B cell (primary cell): ENCODE data around the gene ANKRD10. TPM values are rescaled to one million over a fixed set of nuclear protein-coding genes. Genes with fewer than 3 reads are reported as not detected.

Experiments used
- ATAC-seq: fragments of 200-7000 bp; cut with Tn5 transposase; one replicate; pipeline ENCODE4 v1.10.0; 2021; ENCODE audit warnings: low read depth, mild to moderate bottlenecking, moderate number of reproducible peaks, moderate library complexity
- CTCF ChIA-PET: fragments of 350-600 bp; sonication (Branson Sonifier 250); formaldehyde crosslinking; loops from one replicate; lab custom pipeline; 2021; ENCODE audit warnings: antibody characterized with exemption, inconsistent platforms; lab: Charles Lee
- POLR2A ChIA-PET: fragments of 350-600 bp; sonication (Branson Sonifier 250); formaldehyde crosslinking; loops from one replicate; lab custom pipeline; 2021; ENCODE audit warnings: antibody characterized with exemption; lab: Charles Lee
- DNase-seq: peaks from one replicate; pipeline ENCODE4 v3.0.0; 2013
- H2AFZ ChIP-seq: 2 replicates; pipeline ENCODE4 v1.6.1; 2012; ENCODE audit warnings: mild to moderate bottlenecking, low read depth, low read length; ENCODE audit not compliant: insufficient read depth, poor library complexity, severe bottlenecking
- H3K27ac ChIP-seq, 2 donors: 1 replicate in 1 of 2; 2 replicates in 1 of 2; pipeline ENCODE4 v1.5.1; 2012 to 2013; ENCODE audit warnings: low read length in 2 of 2, mild to moderate bottlenecking in 2 of 2, moderate library complexity in 1 of 2
- H3K27me3 ChIP-seq, 4 experiments: fragments of 200-600 bp in 1 of 4; sonication (generic) in 1 of 4; replicated peaks in 1 of 4; 1 replicate in 2 of 4; 2 replicates in 2 of 4; pipeline versions ENCODE4 v1.6.1 to v1.7.0; 2013 to 2016; ENCODE audit warnings: low read length in 3 of 4, mild to moderate bottlenecking in 2 of 4, mixed read lengths in 1 of 4, moderate library complexity in 1 of 4; ENCODE audit not compliant: insufficient read depth in 4 of 4, control insufficient read depth in 3 of 4; ENCODE audit errors: control extremely low read depth in 1 of 4
- H3K36me3 ChIP-seq, 2 experiments: replicated peaks in 1 of 2; 1 replicate in 1 of 2; 2 replicates in 1 of 2; pipeline versions ENCODE4 v1.6.1 to v1.7.1; 2013; ENCODE audit warnings: low read length in 1 of 2; ENCODE audit not compliant: insufficient read depth in 2 of 2, control insufficient read depth in 1 of 2; ENCODE audit errors: control extremely low read depth in 1 of 2, extremely low read depth in 1 of 2
- H3K4me1 ChIP-seq, 2 donors: fragments of 200-600 bp in 1 of 2; sonication (generic) in 1 of 2; 1 replicate in 1 of 2; 2 replicates in 1 of 2; pipeline versions ENCODE4 v1.5.1 to v1.6.1; 2013 to 2017; ENCODE audit warnings: low read length in 2 of 2; ENCODE audit not compliant: control insufficient read depth in 2 of 2, insufficient read depth in 2 of 2
- H3K4me2 ChIP-seq: replicated peaks from 2 replicates; pipeline ENCODE3; 2012; ENCODE audit warnings: mild to moderate bottlenecking, low read depth, low read length; ENCODE audit not compliant: poor library complexity, severe bottlenecking
- H3K4me3 ChIP-seq, 5 experiments: fragments of 200-600 bp in 1 of 5; sonication (generic) in 1 of 5; 1 replicate in 3 of 5; 2 replicates in 2 of 5; pipeline versions ENCODE4 v1.5.1 to v1.7.0; 2011 to 2016; ENCODE audit warnings: low read length in 4 of 5, mild to moderate bottlenecking in 4 of 5, low read depth in 2 of 5, control low read depth in 1 of 5, moderate library complexity in 1 of 5; ENCODE audit not compliant: insufficient read depth in 1 of 5; ENCODE audit errors: control extremely low read depth in 1 of 5, extremely low read depth in 1 of 5
- H3K79me2 ChIP-seq: fragments of 200-600 bp; sonication (generic); one replicate; pipeline ENCODE4 v1.6.0; 2016; ENCODE audit warnings: low read length; ENCODE audit not compliant: control insufficient read depth, insufficient read depth
- H3K9ac ChIP-seq: fragments of 200-600 bp; sonication (generic); 2 replicates; pipeline ENCODE4 v1.6.1; 2017; ENCODE audit warnings: mild to moderate bottlenecking, low read length, moderate library complexity
- H3K9me3 ChIP-seq, 3 donors: one replicate each; pipeline versions ENCODE4 v1.6.1 to v1.7.1; 2013; ENCODE audit warnings: low read length in 2 of 3; ENCODE audit not compliant: control insufficient read depth in 2 of 3, insufficient read depth in 1 of 3; ENCODE audit errors: control extremely low read depth in 1 of 3
- H4K20me1 ChIP-seq: 2 replicates; pipeline ENCODE4 v1.6.0; 2012; ENCODE audit warnings: mild to moderate bottlenecking, low read length; ENCODE audit not compliant: insufficient read depth, control insufficient read depth, poor library complexity, severe bottlenecking
- H3K27ac Mint-ChIP-seq: one replicate; pipeline ENCODE4 v1.8.0; 2021; ENCODE audit warnings: mixed read lengths
- H3K27me3 Mint-ChIP-seq: one replicate; pipeline ENCODE4 v1.8.0; 2021; ENCODE audit warnings: mixed read lengths
- H3K4me1 Mint-ChIP-seq: one replicate; pipeline ENCODE4 v1.8.0; 2021; ENCODE audit warnings: mixed read lengths
- H3K4me3 Mint-ChIP-seq: one replicate; pipeline ENCODE4 v1.8.0; 2021; ENCODE audit warnings: mixed read lengths
- H3K9me3 Mint-ChIP-seq: one replicate; pipeline ENCODE4 v1.8.0; 2022; ENCODE audit warnings: mixed read lengths; ENCODE audit not compliant: insufficient read depth
- EZH2 ChIP-seq: IDR thresholded peaks from 2 replicates; pipeline ENCODE4 v1.6.1; 2012; ENCODE audit warnings: borderline replicate concordance, low read depth, mild to moderate bottlenecking, moderate library complexity, low read length; ENCODE audit not compliant: insufficient read depth, poor library complexity, severe bottlenecking
- WGBS: methylation state at CpG from one replicate; pipeline ENCODE4 v1.1.5; 2013; ENCODE audit warnings: missing lambda C conversion rate; ENCODE audit not compliant: insufficient coverage; 5-methylcytosine and 5-hydroxymethylcytosine counted together
- intact Hi-C: fragments of 100-400 bp; cut with micrococcal nuclease; formaldehyde crosslinking; loops from one replicate; pipeline ENCODE4 v1.10.0; 2022
- polyA plus RNA-seq: library from polyadenylated mRNA; depleted of rRNA; stranded (reverse); fragments of >200 nt; gene quantifications from 2 replicates; pipeline ENCODE4 v1.2.3, GENCODE V29; 2012
- total RNA-seq, 2 donors: library from RNA; stranded (reverse); fragments of 120-200 nt in 1 of 2; gene quantifications; 1 replicate in 1 of 2; 2 replicates in 1 of 2; pipeline versions ENCODE4 v1.2.3 to v1.2.4, GENCODE V29; 2013 to 2022
- TF ChIP-seq, protein P1 (sequence below): fragments of 200-600 bp; IDR thresholded peaks from one replicate; pipeline ENCODE4 v1.8.0; 2022; ENCODE audit warnings: antibody characterized with exemption, mild to moderate bottlenecking

ANKRD10 gene
- total and polyA plus RNA-seq, 2 donors (not counting 1 experiment from before 2014, with no cell fraction given): 142 to 256 TPM

DNA sequence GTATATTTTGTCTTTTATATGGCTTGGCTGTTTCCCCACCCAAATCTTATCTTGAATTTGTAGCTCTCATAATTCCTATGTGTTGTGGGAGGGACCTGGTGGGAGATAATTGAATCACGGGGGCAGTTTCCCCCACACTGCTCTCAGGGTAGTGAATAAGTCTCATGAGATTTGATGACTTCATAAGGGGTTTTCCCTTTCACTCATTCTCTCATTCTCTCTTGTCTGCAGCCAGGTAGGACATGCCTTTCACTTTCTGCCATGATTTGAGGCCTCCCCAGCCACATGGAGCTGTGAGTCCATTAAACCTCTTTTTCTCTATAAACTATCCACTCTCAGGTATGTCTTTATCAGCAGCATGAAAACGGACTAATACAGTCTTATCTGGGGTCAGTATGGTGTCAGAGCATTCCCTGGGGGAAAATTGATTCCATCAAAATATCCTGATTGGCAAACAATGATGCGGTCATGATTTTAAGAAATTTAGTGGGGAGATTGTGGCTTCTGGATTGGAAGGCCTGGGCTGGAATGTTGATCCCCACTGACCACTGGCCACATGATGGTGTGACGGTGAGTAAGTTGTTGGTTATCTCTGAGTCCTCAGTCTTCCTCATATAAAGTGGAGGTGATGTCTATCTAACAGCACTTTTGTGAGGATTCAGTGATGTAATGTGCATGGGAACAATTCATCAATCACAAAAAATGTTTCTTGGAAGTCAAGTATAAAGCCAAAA is 27.5 kb upstream of the ANKRD10 start:
- Histone ChIP-seq H3K27ac (no peak overlapping the region), H2AFZ (no peak overlapping the region), H3K4me3 (no peak overlapping the region), H3K79me2 (no peaks in the 10 kb centered on the region), H3K4me1 (peaks cover 9 to 12% of the 10 kb centered on the region in 2 donors), H3K9ac (no peak overlapping the region), H3K27me3 (peaks cover 0 to 3% (median 0%) of the 10 kb centered on the region in 4 experiments), H4K20me1 (no peaks in the 10 kb centered on the region), H3K9me3 (peaks cover 0 to 4% (median 0%) of the 10 kb centered on the region in 3 donors), H3K36me3 (no peaks in the 10 kb centered on the region), H3K4me2 (no peak overlapping the region)
- H3K9me3 Mint-ChIP-seq: no peaks in the 10 kb centered on the region
- CTCF ChIA-PET: no interaction called here
- TF ChIP-seq EZH2: no peak
- TF ChIP-seq, protein P1, sequence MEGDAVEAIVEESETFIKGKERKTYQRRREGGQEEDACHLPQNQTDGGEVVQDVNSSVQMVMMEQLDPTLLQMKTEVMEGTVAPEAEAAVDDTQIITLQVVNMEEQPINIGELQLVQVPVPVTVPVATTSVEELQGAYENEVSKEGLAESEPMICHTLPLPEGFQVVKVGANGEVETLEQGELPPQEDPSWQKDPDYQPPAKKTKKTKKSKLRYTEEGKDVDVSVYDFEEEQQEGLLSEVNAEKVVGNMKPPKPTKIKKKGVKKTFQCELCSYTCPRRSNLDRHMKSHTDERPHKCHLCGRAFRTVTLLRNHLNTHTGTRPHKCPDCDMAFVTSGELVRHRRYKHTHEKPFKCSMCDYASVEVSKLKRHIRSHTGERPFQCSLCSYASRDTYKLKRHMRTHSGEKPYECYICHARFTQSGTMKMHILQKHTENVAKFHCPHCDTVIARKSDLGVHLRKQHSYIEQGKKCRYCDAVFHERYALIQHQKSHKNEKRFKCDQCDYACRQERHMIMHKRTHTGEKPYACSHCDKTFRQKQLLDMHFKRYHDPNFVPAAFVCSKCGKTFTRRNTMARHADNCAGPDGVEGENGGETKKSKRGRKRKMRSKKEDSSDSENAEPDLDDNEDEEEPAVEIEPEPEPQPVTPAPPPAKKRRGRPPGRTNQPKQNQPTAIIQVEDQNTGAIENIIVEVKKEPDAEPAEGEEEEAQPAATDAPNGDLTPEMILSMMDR: no peak
- no peaks in the 10 kb centered on the region for H3K27me3 Mint-ChIP-seq
- H3K27ac Mint-ChIP-seq: peak overlapping the region; percentile 32
- WGBS: 100% methylated on average over 1 of the region's 4 CpGs
- peaks cover 16% of the 10 kb centered on the region for H3K4me1 Mint-ChIP-seq
- peak overlapping the region; percentile 27 for H3K4me3 Mint-ChIP-seq
- POLR2A ChIA-PET: no interaction called here
- intact Hi-C loops: no loop called here
- peak; percentile 62 for DNase-seq
- ATAC-seq: peak; percentile 80

DNA sequence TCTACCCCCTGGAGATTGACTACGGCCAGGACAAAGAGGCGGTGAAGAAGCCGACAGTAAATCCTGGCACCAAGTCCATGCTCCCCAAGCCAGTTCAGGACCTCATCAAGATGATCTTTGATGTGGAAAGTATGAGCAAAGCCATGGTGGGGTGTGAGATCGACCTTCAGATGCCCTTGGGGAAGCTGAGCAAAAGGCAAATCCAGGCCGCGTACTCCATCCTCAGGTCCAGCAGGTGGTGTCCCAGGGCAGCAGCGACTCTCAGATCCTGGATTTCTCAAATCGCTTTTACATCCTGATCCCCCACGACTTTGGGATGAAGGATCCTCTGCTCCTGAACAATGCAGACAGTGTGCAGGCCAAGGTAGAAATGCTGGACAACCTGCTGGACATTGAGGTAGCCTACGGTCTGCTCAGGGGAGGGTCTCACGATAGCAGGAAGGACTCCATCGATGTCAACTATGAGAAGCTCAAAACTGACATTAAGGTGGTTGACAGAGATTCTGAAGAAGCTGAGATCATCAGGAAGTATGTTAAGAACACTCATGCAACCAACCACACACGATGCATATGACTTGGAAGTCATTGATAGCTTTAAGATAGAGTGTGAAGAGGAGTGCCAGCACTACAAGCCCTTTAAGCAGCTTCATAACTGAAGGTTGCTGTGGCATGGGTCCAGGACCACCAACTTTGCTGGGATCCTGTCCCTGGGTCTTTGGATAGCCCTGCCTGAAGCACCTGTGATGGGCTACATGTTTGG is 24.0 kb upstream of the ANKRD10 start:
- H3K27me3 ChIP-seq: no peaks in the 10 kb centered on the region
- no peak for TF ChIP-seq EZH2
- TF ChIP-seq, protein P1: no peak
- intact Hi-C loops: no loop called here
- no peak overlapping the region for H3K27ac ChIP-seq
- no peaks in the 10 kb centered on the region for H4K20me1 ChIP-seq
- H3K9me3 ChIP-seq: peaks cover 0 to 22% (median 11%) of the 10 kb centered on the region in 3 donors
- no peaks in the 10 kb centered on the region for H3K36me3 ChIP-seq
- Mint-ChIP-seq H3K9me3 (peaks cover 13% of the 10 kb centered on the region), H3K4me3 (no peak overlapping the region), H3K27me3 (no peaks in the 10 kb centered on the region), H3K27ac (no peak overlapping the region), H3K4me1 (peaks cover 25% of the 10 kb centered on the region)
- H3K4me3 ChIP-seq: no peak overlapping the region
- CTCF ChIA-PET: no interaction called here
- no peaks in the 10 kb centered on the region for H3K79me2 ChIP-seq
- no peak overlapping the region for H3K4me2 ChIP-seq
- H2AFZ ChIP-seq: no peak overlapping the region
- DNase-seq (no peak), ATAC-seq (no peak)
- no peak overlapping the region for H3K9ac ChIP-seq
- 84% methylated on average over 12 of the region's 13 CpGs for WGBS
- peaks cover 9 to 12% of the 10 kb centered on the region in 2 donors for H3K4me1 ChIP-seq
- POLR2A ChIA-PET: no interaction called here
